Inferior parietal cortex (tissue), 1 donor: Measurements from ENCODE around the gene KIF26A.

ENCODE experiments used
- DNase-seq: peaks from one replicate; pipeline ENCODE4 v3.0.0-alpha.2; 2016; ENCODE audit errors: extremely low spot score

KIF26A gene

GRCh38 chr14:104138098-104138717 is at the start of gene KIF26A:
Gene KIF26A, plus strand, starts transcription at chr14:104138587. Its CDS starts 136 bp downstream, at chr14:104138723.
- DNase-seq = no peak

GRCh38 chr14:104090071-104090748 is 48.2 kb upstream of the KIF26A start:
- DNase-seq = no peak

- no peak for DNase-seq
Measured at GRCh38 chr14:104091061-104091926, 47.1 kb upstream of the KIF26A start.

GRCh38 chr14:104091927-104092771 is 46.2 kb upstream of the KIF26A start:
- DNase-seq = no peak

- no peak for DNase-seq
Measured at GRCh38 chr14:104092931-104093365, 45.4 kb upstream of the KIF26A start.

GRCh38 chr14:104093366-104094055 is 44.9 kb upstream of the KIF26A start:
- no peak for DNase-seq

GRCh38 chr14:104094056-104094708 is 44.2 kb upstream of the KIF26A start:
- DNase-seq = no peak

- peak; percentile 55 for DNase-seq
Measured at GRCh38 chr14:104094709-104095425, 43.5 kb upstream of the KIF26A start.

GRCh38 chr14:104095426-104096310 is 42.7 kb upstream of the KIF26A start:
- no peak for DNase-seq

GRCh38 chr14:104096318-104096717 is 42.1 kb upstream of the KIF26A start:
- DNase-seq = no peak

- no peak for DNase-seq
Measured at GRCh38 chr14:104096751-104097700, 41.4 kb upstream of the KIF26A start.

- no peak for DNase-seq
Measured at GRCh38 chr14:104098272-104099095, 39.9 kb upstream of the KIF26A start.

GRCh38 chr14:104099096-104100041 is 39.0 kb upstream of the KIF26A start:
- no peak for DNase-seq

- DNase-seq = no peak
Measured at GRCh38 chr14:104100171-104101085, 38.0 kb upstream of the KIF26A start.
